Measurements from ENCODE around the gene LIN54. TPM values are rescaled to one million over a fixed set of nuclear protein-coding genes. Genes with fewer than 3 reads are reported as not detected.
"Not testable (repeated sequence)": the region's sequence is repeated elsewhere in the genome, so short reads cannot be mapped to it uniquely, and the experiment has no call there.

The LIN54 gene
- total RNA-seq, 2 donors from 2014 or later: 10.3 to 13.6 TPM

GRCh38 chr4:83010111-83010521 lies 507 bp downstream of the LIN54 start:
- Histone ChIP-seq H3K36me3 (no peaks in the 10 kb centered on the region), H3K4me1 (ENCODE audit: control insufficient read depth in 1 of 2, low read depth in 2 of 2) (peaks cover 26 to 31% of the 10 kb centered on the region in 2 donors), H3K4me3 (peak overlapping the region; percentile 97), H3K27me3 (replicated peaks; ENCODE audit: insufficient read depth) (no peaks in the 10 kb centered on the region), H3K9me3 (no peaks in the 10 kb centered on the region), H3K27ac (peak overlapping the region; percentile 93 to 95)
- no peak for TF ChIP-seq CTCF (IDR thresholded peaks at IDR 0.05)
- ATAC-seq (ENCODE audit: insufficient number of reproducible peaks, low FRiP score, low read depth) (no peak), DNase-seq (ENCODE audit: low spot score) (no peak)

- DNase-seq (ENCODE audit: low spot score): no peak
- ATAC-seq (ENCODE audit: insufficient number of reproducible peaks, low FRiP score, low read depth): no peak
- Histone ChIP-seq H3K9me3 (no peaks in the 10 kb centered on the region), H3K4me1 (ENCODE audit: control insufficient read depth in 1 of 2, low read depth in 2 of 2) (peaks cover 26 to 31% of the 10 kb centered on the region in 2 donors), H3K4me3 (peak overlapping the region; percentile 97), H3K27ac (peak overlapping the region in 1 of 2 donors; percentile 93), H3K27me3 (replicated peaks; ENCODE audit: insufficient read depth) (no peaks in the 10 kb centered on the region), H3K36me3 (no peaks in the 10 kb centered on the region)
- TF ChIP-seq CTCF (IDR thresholded peaks at IDR 0.05): no peak
Measured at GRCh38 chr4:83009529-83009928, 1.1 kb downstream of the LIN54 start.

- not testable (repeated sequence) for H3K4me1 ChIP-seq (ENCODE audit: control insufficient read depth in 1 of 2, low read depth in 2 of 2); ATAC-seq (ENCODE audit: insufficient number of reproducible peaks, low FRiP score, low read depth); H3K36me3 ChIP-seq; H3K27ac ChIP-seq; H3K4me3 ChIP-seq; H3K9me3 ChIP-seq; DNase-seq (ENCODE audit: low spot score); H3K27me3 ChIP-seq (replicated peaks; ENCODE audit: insufficient read depth)
Measured at GRCh38 chr4:83003044-83003791, 7.4 kb downstream of the LIN54 start.

GRCh38 chr4:83002329-83002728 lies 8.3 kb downstream of the LIN54 start:
- no peaks in the 10 kb centered on the region for H3K36me3 ChIP-seq
- no peaks in the 10 kb centered on the region for H3K4me1 ChIP-seq (ENCODE audit: control insufficient read depth in 1 of 2, low read depth in 2 of 2)
- ATAC-seq (ENCODE audit: insufficient number of reproducible peaks, low FRiP score, low read depth): no peak
- no peak overlapping the region for H3K4me3 ChIP-seq
- no peaks in the 10 kb centered on the region for H3K27me3 ChIP-seq (replicated peaks; ENCODE audit: insufficient read depth)
- no peak for TF ChIP-seq CTCF (IDR thresholded peaks at IDR 0.05)
- H3K9me3 ChIP-seq: no peaks in the 10 kb centered on the region
- H3K27ac ChIP-seq: no peak overlapping the region
- no peak for DNase-seq (ENCODE audit: low spot score)

- DNase-seq (ENCODE audit: low spot score) (no peak), ATAC-seq (ENCODE audit: insufficient number of reproducible peaks, low FRiP score, low read depth) (no peak)
- Histone ChIP-seq H3K27me3 (replicated peaks; ENCODE audit: insufficient read depth) (no peaks in the 10 kb centered on the region), H3K9me3 (no peaks in the 10 kb centered on the region), H3K36me3 (no peaks in the 10 kb centered on the region), H3K4me3 (no peak overlapping the region), H3K4me1 (ENCODE audit: control insufficient read depth in 1 of 2, low read depth in 2 of 2) (no peaks in the 10 kb centered on the region), H3K27ac (no peak overlapping the region)
- no peak for TF ChIP-seq CTCF (IDR thresholded peaks at IDR 0.05)
Measured at GRCh38 chr4:82998898-82999297, 11.7 kb downstream of the LIN54 start.

GRCh38 chr4:82994834-82995233 lies 15.8 kb downstream of the LIN54 start:
- no peaks in the 10 kb centered on the region for H3K27me3 ChIP-seq (replicated peaks; ENCODE audit: insufficient read depth)
- H3K36me3 ChIP-seq: no peaks in the 10 kb centered on the region
- no peak overlapping the region for H3K4me3 ChIP-seq
- no peak overlapping the region for H3K27ac ChIP-seq
- no peak for DNase-seq (ENCODE audit: low spot score)
- TF ChIP-seq CTCF (IDR thresholded peaks at IDR 0.05): no peak
- H3K9me3 ChIP-seq: no peaks in the 10 kb centered on the region
- H3K4me1 ChIP-seq (ENCODE audit: control insufficient read depth in 1 of 2, low read depth in 2 of 2): no peaks in the 10 kb centered on the region
- ATAC-seq (ENCODE audit: insufficient number of reproducible peaks, low FRiP score, low read depth): no peak

All from thoracic aorta (tissue), 2 donors.